NCI-H345 treated with DMSO at 0.1 percent for 48 hours (cell line): ENCODE results near the gene RBBP4.
A peak's percentile ranks its signal among the peaks of the same experiment; 100 is the strongest.
"Not testable (repeated sequence)": the region's sequence is repeated elsewhere in the genome, so short reads cannot be mapped to it uniquely, and the experiment has no call there.

Experiments used
- DNase-seq: peaks from one replicate; lab custom pipeline; 2025; ENCODE audit not compliant: unreplicated experiment; lab: John Stamatoyannopoulos, UW

The RBBP4 gene

DNA sequence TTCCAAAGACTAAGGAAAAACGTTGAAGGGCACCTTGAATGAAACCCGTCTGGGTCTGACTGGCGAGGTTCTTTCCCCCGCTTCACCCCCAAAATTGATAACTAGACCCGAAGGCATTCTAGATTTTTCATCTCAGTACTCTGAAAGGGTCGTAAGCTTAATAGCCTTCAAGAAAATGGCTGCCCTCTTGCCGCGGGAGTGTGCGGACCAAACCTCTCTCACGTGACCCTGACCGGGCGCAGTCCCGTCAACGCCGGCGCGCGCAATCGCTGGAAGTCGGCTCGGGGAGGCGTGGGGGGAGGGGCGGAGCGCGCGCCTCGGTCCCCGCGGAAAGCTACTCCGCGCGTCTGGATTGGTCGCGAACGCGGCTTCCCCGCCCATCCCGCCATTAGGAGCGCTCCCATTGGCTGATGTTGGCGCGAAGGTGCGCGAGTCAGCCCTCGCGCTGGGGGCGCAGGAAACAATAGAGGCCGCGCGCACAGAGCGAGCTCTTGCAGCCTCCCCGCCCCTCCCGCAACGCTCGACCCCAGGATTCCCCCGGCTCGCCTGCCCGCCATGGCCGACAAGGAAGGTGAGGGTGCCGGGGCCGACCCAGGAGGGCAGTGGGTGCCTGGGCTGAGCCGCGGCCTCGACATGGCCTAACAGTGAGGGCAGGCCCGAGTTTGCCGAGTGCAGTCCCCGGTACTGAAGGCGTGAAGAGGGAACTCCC, at the start of gene RBBP4:
RBBP4 (plus strand) TSS at position 457 of the 709 bp plus-strand sequence; CDS start at position 556, 99 bp downstream.
- peak; percentile 95 for DNase-seq

DNA sequence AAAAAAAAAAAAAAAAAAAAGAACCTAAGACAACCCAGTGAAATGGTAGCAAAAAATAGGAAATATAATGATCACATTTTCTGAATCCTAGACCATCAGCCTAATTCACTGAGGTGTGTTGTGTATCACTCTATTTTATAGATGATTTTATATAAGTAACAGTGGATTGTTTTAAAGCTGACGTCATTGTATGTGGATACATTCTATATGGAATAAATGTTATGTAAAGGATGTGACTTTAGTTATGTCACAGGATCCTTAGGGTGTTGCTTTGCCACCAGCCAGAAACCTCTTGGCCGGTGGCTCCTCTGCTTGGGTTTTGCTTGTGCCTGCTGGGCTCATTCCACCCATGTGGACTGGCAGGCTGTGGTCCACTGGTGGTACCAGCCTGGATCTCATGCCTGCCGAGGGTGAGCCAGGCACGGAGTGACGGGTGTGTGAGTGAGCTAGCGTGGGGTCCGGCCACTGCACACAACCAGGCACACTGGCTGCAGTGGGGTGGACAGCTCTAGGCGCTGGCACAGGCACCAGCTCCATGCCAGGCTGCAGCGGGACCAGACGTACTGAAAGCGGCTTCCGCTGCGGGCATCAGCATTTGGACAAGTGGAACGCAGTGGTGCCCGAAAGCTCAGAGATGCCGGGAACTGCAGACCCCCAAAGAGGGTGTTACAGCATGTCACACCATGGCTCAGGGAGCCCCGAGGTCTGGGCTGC, 45.1 kb upstream of the RBBP4 start:
- no peak for DNase-seq

DNA sequence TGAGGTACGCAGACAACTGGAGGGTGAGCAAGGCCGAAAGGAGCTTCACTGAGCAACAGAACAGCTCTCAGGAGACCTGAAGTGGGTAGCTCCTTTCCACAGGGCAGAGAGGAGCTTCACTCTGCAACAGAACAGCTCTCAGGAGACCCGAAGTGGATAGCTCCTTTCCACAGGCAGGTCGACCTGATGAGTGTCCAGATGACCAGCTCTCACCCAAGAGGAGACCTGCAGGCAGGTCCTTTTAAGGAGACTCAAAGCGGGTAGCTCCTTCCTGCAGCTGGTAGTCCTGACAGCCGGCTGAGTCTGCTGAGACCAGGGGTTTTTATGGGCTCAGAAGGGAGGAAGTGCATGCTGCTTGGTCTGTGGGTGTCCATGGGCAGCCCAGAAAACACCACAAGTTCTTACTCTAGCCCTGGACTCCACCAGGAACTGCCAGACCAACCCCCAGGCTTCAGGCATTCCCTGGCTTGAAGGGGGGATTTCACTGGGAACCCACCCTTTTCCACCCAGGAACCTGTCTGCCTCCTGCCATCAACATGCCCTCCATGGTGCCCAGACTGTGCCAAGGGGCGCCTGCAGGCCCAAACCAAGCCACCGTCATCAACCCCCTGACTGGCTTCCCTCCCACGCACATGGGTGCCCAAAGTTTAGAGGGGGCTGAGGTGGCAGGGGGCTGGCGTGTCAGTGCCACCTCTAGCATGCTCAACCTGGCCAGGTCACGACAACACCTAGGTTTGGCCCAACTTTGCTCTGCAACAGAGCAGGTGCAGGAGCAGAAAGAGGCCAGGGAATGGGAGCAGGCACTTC, 44.2 kb upstream of the RBBP4 start:
- no peak for DNase-seq

DNA sequence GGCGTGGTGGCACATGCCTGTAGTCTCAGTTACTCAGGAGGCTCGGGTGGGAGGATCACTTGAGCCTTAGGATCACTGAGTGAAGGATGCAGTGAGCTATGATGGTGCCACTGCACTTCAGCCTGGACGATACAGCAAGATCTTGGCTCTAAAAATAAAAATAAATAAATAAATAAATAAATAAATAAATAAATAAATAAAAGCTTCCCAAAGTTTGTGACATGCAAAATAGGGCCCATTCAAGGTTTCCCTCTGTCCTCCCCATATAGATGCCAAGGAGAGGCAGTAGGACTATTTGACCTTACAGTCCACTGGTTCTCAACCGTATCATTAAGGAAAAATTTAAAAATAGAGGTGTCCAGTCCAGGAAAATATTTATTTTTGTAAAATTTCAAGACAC, 41.8 kb upstream of the RBBP4 start:
- no peak for DNase-seq

DNA sequence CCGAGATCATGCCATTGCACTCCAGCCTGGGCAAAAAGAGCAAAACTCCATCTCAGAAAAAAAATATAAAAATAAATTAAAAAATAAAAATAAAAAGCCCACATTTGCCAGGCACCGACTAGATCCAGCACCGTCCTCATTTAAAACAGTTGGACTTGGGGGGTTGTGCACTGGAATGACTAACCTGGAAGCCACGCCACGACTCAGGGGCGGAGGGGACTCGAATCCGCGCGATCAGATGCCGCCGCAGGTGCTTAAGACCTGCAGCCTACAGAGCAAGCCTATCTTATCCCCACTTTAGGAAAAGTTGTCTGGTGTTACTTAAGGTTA, 39.2 kb upstream of the RBBP4 start:
- DNase-seq = no peak

DNA sequence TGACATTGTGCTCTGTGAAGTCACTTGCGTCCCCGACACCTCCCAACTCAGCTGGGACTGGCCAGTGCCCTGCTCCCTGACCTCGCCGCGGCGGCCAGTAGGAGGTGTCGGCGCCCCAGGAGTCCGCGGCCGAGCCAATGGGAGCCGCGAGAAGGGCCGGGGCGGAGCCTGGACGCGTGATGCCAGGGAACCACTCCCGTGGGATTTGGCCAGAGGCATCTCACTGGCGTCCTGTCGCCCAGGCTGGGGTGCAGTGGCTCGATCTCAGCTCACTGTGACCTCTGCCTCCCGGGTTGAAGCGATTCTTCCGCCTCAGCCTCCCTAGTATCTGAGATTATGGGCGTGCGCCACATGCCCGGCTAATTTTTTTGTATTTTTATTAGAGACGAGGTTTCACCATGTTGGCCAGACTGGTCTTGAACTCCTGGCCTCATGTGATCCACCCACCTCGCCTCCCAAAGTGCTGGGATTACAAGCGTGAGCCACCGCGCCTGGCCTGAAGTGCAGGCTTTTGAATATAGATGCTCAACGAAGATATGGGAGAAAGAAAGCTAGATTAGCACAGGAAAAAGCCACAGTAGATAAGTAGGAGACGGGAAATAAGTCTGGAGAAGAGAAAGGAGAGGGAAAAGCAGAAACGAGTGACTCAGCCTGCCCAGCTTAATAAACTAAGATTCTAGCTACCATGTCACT, 38.7 kb upstream of the RBBP4 start:
- peak; percentile 81 for DNase-seq

DNA sequence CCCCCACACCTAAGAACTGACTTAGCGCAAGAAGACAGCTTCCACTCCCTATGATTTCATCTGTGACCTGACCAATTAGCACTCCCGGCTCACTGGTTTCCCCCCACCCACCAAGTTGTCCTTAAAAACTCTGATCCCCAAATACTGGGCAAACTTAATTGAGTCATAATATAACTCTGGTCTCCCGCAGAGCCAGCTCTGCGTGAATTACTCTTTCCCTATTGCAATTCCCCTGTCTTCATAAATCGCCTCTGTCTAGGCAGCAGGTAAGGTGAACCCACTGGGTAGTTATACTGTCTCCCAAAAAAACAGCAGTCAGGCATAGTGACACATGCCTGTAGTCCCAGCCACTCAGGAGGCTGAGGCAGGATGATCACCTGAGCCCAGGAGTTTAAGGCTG, 37.5 kb upstream of the RBBP4 start:
- no peak for DNase-seq

DNA sequence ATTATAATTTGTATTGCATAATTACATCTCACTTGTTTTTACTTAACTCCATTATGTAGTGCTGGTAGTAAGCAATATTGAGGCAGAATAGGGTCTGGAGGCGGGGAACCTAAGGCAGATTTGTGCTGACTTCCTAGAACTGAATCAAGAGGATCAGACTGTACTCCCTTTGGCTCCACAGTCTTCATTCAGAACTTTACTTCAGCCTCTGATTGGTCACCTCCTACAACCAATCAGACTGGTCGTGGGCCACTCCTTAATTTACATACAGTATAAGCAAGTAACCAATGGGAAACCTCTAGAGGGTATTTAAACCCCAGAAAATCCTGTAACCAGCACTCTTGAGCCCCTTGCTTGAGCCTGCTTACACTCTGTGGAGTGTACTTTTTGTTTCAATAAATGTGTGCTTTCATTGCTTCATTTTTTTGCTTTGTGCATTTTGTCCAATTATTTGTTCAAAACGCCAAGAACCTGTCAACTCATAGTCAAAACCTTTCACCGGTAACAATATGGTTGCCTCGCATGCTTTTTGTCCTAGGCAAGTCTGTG, 32.3 kb upstream of the RBBP4 start:
- DNase-seq = no peak

DNA sequence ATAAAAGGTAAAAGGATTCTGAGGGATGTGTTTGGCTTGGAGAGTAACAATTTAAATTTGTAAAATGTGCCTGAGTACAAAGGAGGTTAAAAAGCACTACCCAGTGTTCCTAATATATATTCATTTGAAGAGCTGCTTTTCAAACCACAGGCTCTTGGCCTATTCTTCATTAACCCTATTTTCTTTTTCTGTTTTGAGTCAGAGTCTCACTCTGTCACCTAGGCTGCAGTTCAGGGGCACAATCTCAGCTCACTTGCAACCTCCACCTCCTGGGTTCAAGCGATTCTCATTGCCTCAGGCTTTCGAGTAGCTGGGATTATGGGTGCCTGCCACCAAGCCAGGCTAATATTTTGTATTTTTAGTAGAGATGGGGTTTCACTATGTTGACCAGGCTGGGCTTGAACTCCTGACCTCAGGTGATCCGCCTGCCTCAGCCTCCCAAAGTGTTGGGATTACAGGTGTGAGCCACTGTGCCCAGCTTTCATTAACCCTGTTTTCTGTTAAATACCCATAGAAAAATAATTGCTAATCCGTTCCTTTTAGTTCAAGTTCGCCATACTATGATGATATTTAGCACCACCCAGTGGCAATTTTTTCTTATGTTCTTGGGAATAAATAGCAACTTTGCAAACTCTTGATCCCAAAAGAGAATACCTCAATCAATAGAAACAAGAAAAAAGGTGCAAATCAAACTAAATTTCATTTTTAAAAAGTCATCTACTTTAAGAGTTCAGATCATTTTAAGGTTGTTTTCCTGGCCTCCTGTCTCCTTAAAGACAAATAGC, 31.1 kb upstream of the RBBP4 start:
- no peak for DNase-seq

DNA sequence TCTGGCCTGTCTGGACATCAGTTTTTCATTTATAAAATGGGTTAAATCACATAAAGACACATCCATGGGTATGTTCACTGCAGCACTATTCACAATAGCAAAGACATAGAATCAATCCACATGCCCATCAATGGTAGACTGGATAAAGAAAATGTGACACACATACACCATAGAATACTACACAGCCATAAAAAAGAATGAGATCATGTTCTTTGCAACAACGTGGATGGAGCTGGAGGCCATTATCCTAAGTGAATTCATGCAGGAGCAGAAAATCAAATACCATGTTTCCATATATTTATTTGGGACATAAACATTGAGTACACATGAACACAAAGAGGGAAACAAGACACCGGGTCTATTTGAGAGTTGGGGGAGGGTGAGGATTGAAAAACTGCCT, 28.8 kb upstream of the RBBP4 start:
- DNase-seq = no peak

DNA sequence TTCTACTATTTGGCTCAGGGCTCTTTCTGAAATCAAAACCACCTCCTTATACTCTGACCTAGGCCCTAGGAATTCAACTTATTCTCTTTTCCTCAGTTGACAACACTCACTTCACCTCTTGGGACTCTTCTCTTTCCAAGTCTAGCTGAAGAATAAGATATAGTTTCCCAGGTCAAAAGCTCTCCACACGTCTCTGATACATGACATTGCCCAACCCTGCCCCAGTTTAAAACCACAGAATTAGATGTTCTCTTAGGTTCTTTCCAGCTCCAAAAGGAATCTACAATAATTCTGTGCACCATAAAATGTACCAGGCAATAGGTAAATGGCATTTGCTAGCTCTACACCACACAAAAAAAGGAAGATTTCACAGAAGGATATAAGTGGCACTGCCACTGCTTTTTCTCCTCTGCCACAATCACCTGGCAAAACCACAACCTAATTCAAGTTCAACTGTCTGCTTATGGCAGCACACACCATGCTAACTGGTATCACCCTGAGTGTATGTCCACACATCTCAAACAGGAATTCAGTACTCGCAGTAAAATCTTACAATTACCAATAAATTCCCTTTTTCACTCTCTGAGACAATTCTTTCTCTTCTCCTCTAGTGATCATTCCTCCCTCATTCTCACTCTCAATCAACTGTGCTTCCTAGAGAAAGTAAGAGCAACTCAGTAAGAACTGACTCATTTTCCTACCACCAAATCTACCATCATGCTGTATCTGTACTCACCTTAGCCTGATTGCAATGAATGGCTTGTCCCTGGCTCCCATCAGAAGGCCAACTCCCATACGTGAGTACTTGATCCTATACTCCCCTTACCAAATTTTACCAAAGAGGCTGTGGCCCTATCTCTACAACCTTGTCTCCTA, 28.0 kb upstream of the RBBP4 start:
- DNase-seq = no peak

DNA sequence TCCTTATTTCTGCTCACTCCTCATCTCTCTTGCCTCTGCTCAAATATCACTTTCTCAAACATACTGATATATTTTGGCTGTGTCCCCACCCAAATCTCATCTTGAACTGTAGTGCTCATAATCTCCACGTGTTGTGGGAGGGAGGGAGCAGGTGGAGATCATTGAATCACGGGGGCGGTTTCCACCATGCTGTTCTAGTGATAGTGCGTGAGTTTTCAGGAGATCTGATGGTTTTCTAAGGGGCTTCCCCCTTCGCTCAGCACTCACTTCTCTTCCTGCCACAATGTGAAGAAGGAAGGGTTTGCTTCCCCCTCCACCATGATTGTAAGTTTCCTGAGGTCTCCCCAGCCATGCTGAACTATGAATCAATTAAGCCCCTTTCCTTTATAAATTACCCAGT, 27.2 kb upstream of the RBBP4 start:
- DNase-seq = no peak

DNA sequence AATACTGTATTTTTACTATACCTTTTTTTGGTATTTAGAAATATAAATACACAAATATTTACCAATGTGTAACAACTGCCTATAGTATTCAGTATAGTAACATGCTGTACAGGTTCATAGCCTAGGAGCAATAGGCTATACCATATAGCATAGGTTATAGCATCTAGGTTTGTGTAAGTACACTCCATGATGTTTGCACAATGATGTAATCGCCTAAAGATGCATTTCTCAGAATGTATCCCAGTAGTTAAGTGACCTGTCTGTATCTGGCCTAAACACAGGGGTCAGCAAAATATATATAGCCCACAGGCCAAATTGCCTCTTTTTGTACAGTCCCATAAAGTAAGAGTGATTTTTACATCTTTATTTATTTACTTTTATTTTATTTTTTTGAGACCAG, 24.8 kb upstream of the RBBP4 start:
- no peak for DNase-seq

DNA sequence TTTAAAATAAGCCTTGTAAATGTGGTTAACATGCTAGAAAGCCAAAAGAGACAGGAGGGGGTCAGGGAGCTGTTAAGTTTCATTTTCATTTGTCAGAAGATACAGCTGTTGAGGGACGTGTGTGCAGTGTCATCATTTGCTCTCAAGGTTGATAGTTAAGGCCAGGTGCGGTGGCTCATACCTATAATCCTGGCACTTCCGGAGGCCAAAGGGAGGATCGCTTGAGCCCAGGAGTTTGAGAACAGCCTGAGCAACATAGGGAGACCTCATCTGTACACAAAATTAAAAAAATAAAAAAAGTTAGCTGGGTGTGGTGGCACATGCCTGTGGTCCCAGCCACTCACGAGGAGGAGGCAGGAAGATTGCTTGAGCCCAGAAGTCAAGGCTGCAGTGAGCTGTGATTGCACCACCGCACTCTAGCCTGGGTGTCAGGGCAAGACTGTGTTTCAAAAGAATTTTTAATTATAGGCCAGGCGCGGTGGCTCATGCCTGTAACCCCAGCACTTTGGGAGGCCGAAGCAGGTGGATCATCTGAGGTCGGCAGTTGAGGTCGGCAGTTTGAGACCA, 23.3 kb upstream of the RBBP4 start:
- DNase-seq = no peak

DNA sequence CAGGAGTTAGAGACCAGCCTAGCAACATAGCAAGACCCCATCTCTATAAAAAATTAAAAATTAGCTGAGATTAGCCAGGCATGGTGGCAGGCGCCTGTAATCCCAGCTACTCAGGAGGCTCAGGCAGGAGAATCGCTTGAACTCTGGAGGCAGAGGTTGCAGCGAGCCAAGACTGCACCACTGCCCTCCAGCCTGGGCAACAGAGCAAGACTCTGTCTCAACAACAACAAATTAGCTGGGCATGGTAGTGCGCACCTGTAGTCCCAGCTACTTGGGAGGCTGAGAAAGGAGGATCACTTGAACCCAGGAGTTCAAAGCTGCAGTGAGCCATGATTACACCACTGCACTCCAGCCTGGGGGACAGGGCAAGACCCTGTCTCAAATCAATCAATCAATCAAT, 20.8 kb upstream of the RBBP4 start:
- not testable (repeated sequence) for DNase-seq

DNA sequence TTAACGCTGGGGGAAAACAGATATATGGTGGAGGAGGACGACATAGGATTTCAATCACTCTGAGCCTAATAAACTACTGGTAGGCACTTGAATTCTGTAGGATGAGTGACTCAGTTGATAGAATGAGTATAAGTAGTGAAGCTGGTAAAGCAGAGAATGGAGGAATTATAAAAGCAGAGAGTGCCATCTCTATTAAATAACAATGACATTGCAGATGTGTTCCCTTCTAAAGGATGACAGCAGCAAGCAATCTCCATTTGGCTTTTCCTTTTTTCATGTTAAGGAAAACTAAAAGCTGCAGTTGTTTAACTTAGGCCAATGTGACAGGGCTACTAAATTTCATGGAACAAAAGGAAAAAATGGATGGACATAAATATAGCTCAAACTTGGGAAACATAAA, 18.2 kb upstream of the RBBP4 start:
- DNase-seq = no peak

DNA sequence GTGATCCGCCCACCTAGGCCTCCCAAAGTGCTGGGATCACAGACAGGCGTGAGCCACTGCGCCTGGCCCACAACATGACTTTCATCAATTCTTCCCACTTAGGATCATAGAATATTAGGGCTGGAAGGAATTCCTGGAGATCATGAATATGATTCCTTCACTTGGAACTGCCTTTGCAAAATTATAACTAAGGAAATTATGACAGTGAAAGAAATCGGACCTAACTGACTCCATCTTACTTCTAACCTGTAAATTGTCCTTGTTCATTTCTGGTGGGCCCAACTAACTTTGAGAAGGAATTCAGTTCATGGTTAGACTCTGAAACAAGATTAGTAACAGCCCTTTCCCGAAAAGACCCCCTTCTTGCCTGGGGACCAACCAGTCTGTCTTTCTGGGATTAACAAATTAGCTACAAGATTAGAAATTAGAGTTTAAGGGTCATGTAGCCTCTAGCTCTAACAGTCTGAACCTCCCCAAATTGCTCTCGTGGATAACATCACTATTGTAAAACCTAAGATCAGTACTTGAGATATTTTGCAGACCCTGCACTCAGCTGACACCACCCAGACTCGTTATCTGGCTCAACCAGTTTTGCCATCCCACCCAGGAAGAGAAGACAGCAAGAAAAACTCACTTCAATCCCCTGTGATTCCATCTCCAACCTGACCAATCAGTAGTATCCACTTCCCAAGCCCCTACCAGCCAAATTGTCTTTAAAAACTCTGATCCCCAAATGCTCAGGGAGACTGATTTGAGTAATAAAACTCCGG, 15.3 kb upstream of the RBBP4 start:
- DNase-seq = no peak

DNA sequence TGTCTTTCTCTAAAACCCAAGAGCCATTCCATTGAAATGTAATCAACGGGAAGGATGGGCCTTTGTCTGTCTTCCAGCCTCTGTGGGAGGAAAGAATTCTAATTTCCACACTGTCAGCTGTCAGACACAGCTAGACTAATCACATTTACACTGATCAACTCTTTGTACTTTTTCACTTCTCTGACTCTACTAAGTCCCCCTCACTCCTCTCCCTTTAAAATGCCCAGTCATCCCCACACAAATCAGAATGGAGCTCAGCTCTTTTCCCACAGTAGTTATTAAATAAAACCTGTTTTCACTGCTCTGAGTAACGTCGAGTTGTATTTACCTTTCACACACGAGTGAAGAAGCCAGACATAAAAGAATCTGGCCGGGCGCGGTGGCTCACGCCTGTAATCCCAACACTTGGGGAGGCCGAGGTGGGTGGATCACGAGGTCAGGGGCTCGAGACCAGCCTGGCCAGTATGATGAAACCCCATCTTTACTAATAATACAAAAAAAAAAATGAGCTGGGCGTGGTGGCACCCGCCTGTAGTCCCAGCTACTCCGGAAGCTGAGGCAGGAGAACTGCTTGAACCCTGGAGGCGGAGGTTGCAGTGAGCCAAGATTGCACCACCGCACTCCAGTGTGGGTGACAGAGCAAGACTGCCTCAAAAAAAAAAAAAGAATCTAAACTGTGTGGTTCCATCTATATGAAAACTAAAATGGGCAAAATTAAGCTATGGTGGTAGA, 13.9 kb upstream of the RBBP4 start:
- no peak for DNase-seq
